NCI-H1694 (cell line): Measurements from ENCODE around the gene SESN1.

Experiments
- DNase-seq: peaks from one replicate; lab custom pipeline; 2025; lab: John Stamatoyannopoulos, UW

SESN1 gene

GRCh38 chr6:108961077-108961476 is 133.6 kb downstream of the SESN1 start:
- DNase-seq: no peak

DNA sequence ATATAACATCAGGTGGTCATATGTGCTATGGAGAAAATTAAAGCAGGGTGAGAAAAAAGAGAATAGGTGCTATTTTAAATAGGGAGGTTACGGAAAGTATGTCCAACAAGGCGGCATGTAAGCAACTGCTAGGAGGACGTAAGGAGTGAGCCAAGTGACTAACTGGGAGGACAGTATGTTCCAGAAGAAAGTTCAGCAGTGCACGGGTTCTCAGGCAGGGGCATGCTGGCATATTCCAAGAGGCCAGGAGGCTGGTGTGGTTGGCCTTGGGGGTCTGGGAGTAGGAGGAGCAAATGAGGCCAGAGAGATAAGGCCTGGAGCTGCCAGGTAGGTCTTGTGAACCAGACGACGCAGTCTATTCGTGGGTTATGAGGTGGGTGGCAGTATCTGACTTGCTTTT is 134.0 kb downstream of the SESN1 start:
- no peak for DNase-seq

DNA sequence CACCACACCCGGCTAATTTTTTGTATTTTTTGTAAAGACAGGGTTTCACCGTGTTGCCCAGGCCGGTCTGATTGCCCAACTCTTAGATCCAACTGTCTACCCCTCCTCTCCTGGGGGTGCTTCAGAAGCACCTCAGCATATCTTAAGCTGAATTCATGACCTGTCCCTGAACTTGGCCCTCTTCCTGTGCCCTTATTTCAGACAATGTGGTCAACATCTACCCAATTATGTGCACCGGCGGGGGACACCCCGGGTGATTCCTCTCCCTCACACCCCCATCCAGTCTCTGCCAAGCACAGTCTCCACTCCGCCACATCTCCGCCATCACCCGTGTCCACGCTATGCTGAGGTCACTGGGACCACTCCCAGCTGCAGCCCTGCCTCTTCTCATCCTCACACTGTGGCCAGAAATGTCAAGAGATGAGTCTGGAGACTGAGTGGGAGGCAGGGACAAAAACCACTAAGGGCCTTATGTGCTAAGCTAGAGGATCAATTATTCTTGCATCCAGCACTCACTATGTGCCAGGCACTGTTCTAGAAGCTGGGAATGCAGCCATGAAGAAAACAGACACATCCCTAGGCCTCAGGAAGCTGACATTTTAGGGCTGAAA is 134.6 kb downstream of the SESN1 start:
- DNase-seq: no peak

DNA sequence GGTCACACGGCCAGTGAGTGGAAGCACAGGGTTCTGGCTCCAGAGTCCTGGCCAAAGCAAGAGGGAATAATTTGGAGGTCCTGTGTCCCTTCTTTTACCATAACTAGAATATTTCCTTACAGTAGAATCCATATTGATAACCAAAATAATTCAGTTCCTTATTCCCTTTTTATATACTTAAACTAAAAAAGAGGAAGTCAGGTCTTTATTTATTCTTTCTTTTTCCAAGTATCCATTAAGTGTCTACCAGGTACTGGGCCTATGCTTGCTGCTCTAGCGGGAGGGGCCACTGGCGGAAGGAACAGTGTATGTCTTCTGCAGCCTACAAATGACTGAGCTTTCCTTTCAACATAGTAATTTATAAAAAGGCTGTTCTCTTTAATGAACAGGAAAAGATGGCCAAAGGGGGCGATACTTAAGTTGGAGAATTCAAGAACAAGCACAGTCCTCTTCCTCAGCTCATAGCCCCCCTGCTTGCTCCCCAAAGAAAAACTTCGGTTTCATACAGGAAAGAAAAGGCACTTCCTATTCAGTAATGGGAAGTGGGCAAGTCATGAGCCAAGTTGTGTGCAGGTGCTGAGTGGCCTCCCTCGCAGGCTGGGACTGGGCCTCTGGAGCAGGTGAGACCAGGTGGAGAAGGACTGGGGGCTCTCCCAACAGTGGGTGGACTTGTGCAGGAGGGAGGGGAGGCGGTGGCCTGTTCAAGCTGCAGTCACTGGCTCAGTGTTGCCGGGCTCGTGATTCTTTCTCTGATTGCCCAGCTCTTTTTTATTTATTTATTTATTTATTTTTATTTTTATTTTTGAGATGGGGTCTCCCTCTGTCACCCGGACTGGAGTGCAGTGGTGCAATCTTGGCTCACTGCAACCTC is 135.5 kb downstream of the SESN1 start:
- DNase-seq: no peak

- no peak for DNase-seq
These were observed 137.4 kb downstream of the SESN1 start for GRCh38 chr6:108957221-108957620.

GRCh38 chr6:108955329-108955949 is 139.2 kb downstream of the SESN1 start:
- DNase-seq: no peak

DNA sequence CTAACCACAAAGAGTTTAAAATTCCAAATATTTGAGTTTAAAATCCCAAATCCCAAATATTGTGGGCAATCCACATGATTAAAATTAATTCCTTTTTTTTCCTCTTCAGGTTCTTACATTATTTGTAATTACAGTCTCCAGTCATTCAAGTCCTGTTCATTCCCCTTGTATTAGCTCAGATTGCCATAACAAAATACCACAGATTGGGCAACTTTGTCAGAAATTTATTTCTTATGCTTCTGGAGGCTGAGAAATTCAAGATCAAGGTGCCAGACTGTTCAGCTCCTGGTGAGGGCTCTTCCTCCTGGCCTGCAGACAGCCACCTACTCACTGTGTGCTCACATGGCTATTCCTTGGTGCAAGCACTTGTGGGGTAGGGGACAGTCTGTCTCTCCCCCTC is 141.0 kb downstream of the SESN1 start:
- DNase-seq: no peak

DNA sequence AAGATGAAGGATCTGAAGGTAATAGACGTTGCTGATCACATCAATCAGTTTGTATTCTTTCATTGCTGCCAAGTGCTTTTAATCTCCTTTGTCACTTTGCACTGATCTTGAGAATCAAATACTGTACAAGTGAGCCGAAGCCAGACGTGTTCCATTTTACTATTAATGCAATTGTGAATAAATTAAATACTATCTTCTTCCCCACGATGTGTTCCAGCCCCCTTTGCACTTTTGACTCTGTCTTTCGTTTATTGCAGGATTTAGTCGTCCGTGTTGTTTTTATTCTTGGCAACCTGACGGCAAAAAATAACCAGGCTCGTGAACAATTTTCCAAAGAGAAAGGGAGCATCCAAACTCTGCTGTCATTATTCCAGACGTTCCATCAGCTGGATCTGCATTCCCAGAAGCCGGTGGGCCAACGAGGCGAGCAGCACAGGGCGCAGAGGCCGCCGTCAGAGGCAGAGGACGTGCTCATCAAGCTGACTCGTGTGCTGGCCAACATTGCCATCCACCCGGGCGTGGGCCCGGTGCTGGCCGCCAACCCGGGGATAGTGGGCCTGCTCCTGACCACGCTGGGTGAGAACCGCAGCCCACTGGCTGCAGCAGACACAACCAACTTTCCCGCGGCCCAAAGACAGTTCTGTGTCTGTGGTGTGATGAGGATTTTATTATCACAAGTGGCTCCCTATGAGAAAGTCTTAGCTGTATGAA is 141.7 kb downstream of the SESN1 start:
- DNase-seq: no peak

DNA sequence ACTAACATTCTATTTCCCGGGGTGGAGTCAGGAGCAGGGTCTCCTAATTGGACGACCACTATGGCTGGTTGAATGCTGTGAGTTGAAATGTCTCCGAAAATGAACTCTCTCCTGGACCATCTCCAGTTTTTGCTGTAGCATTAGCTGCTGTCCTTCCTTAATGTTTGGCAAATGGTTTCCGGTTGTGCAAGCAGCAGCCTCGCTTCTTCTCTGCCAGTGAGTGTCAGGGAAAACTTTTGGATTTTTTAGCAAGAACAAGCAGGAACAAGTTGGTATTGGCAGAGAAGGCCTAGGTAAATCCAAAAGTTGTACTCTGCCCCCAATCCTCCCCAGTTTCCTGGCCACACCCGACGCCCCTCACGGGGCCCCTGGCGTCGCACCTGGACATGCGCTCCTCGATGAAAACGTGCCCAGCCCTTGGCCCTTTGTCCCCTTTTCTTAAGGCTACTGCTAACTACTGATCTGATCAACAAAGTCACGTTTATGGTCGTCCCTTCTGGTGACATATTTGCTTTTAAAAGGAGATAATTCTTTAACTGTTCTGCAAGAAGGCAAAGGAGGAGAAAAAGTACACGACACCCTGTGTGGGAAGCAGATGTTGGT is 143.2 kb downstream of the SESN1 start:
- no peak for DNase-seq

- DNase-seq: peak; percentile 82
These were observed 146.4 kb downstream of the SESN1 start for GRCh38 chr6:108948181-108948661.

DNA sequence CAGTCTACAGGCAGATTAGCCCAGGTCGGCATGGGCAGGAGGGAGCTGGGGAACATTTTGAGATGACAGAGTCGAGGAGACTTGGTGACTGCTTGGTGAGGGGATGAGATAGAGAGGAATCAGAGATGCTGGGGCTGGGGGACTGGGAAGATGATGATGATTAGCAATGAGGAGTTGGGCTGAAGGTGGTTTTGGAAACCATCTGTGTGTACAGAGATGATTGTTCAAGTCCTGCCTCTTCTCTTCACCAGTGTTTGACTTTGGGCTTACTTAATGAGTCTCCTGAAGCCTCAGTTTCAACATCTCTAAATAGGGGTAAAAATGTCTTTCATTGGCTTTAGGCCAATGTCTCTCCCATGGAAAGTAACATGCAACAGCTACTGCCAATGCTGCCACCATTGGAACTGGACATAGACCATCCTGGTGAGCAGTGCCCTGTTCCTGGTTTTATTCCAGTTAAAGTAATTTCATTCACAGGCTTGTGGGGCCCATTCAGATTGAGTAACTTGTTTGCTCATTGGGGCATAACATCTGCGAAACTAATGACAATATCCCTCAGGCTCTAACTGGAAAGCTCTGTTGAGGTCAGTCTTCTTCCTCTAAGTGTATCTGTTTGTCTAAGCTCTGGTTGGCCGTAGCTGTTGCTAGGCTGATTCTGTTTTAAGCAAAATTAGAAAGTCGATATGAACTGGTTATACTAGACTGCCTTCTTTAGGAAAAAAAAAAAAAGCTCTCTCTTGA is 147.4 kb downstream of the SESN1 start:
- no peak for DNase-seq

DNA sequence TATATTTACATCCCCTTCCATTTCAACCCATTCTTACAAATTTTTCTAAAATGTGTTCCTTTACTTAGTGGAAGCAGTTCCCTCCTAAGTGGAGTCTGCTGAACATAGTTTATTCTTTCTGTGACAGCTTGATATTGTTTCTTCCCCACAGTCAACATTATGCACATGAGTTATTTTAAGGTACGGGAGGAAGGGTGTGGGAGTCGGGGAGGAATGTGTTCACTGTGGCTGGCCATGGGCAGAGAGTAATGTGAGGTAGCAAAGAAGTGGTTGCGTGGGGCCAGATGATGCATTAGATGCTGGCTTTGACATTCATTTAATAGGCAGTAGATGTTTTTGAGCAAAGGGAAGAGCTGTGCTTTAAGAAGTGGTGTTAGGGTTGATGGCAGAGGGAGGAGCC is 148.0 kb downstream of the SESN1 start:
- no peak for DNase-seq

GRCh38 chr6:108945681-108946159 is 148.9 kb downstream of the SESN1 start:
- DNase-seq: peak; percentile 49

DNA sequence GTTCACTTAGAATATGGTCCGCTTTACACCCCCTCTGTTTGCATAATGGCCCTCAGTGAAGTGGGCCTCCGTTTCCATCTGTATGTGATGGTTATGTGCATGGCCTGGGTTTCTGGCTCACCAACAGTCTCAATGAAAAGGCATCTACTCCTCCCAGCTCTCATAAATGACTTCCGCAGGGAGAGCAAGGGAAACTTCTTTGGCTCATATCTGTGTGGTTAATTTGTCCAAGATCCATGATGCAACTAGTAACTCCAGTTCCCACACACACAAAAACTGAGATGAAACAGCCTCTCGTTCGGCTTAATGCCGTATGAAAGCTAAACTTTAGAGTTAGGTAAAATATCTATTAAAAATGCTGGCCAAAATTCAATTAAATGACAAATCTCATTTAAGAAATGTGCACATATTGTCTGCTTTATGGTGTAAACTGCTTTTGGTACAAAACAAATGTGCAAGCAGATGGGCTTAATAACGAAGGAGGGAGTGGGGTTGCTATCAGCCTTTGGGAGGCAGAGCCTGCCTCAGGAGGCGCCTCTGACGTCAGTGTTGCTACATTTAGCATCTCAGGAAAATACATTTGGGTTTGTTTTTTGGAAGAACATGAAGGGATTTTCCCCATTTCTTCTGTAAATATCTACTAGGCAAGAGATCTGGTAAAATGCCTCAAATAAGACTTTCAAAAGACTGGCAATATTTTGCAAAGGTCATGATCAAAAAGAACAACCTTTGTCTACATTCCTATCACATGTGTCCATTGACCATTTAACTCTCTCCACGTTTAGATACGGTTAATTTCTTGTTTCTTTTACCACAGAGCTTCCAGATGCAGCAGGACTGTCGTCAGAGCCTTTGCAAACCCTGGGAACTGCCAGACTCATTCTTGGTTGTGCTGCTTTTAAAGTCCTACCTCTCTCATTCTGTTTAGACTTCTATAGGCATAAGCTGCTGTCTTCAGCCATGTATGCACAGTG is 149.7 kb downstream of the SESN1 start:
- DNase-seq: peak; percentile 85

GRCh38 chr6:108944071-108944470 is 150.6 kb downstream of the SESN1 start:
- DNase-seq: no peak

DNA sequence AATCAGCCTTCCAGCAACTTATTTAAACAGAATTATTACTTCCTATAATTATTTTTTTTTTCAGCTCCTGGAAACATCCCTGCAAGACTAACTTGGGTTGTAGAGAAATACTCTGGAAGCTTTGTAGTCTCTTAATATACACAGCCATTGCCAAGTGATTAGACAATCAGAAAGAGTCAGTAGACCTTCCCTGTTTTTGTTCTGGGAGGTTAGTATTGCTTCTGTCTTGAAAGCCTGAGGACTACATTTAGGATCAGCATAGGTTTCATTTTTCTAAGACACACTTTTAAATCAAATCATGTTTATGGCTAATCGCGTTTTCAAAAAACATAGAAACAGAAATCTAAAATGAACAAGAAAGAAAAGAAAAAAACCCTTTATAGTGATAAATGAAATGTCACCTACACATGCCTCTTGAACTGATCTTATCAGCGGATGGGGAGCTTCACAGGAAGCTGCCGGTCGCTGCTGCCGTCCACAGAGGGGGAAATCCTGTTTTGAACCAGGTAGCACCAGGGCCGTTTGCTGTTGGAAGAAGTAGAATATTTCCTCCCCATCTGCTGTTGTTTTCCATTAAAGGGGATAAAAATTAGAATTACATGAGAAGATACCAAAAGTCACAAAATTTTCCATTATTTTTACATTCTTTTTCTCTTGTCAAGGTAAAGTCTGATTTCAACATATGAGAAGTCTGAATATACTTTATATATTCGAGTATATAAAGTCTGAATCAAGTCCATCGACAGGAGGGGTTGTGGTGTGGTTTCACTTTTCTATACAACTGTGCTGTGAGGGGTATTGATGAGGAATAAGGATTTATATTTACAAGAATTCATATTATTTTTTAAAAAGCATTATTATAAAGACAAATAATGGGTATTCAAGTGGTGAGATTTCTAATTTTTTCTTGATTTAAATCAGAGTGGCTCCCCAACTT is 151.8 kb downstream of the SESN1 start:
- no peak for DNase-seq

DNA sequence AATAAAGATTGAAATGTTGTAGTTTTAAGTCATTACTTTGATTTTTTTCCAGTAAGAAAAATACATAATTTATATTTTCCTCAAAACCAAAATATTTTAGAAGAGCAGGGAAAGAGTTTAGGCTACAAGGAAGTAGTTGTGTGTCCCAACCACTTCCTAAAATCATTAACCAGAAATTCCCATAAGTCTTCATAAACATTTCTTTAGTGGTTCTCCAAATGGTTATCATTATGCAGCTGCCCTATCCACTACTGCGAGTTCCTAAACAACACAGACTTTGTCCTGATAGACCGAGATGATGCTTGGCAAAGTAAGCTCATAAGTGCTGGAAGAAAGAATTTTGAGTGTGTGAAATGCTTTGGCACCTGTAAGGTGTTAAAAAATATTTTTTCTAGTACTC is 152.8 kb downstream of the SESN1 start:
- DNase-seq: no peak

GRCh38 chr6:108941281-108941680 is 153.4 kb downstream of the SESN1 start:
- DNase-seq: no peak

DNA sequence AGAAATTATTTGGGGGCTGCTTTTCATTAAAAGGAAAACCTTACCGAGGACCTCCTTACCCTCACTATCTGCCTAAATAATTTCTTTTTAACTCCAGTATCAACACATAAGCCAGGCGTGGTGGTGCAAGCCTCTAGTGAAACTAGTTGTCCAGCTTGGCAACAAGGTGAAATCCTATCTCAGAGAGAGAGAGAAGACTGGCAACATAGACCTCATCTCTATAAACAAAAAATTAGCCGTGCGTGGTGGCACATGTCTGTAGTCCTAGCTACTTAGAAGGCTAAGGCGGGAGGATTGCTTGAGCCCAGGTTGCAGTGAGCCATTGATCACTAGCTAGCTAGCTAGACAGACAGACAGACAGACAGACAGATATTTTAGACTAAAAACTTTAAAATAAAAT is 153.9 kb downstream of the SESN1 start:
- DNase-seq: no peak
